ENCODE results near the gene C2orf68.

The C2orf68 gene

DNA sequence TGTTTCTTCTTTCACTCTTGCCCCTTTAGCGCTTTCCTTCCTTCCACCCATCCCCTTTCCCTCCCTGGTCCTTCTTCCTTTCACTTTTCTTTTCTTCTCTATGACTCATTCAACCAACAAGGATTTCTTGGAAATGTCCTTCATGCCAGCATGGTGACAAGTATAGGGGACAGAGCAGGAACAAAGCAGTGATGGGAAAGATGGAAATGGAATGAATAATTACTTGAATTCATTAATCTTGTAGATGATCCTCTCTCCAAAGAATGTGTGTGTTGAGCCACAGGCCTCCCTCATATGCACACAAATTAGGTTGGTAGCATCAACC is 26.1 kb downstream of the C2orf68 start:
- TF ChIP-seq CTCF (IDR thresholded peaks at IDR 0.05), result no peak
- H3K9me3 ChIP-seq, result no peaks in the 10 kb centered on the region
- no peaks in the 10 kb centered on the region for H3K27me3 ChIP-seq
- no peaks in the 10 kb centered on the region for H3K36me3 ChIP-seq
- H3K4me3 ChIP-seq (ENCODE audit: low read depth in 1 of 2, low read length in 1 of 2), result peak overlapping the region in 1 of 2 experiments; percentile 72
- peak overlapping the region; percentile 79 for H3K27ac ChIP-seq
- peaks cover 60 to 73% of the 10 kb centered on the region in 2 experiments for H3K4me1 ChIP-seq (ENCODE audit: control insufficient read depth in 1 of 2, insufficient read depth in 1 of 2, low read depth in 1 of 2, low read length in 1 of 2)

DNA sequence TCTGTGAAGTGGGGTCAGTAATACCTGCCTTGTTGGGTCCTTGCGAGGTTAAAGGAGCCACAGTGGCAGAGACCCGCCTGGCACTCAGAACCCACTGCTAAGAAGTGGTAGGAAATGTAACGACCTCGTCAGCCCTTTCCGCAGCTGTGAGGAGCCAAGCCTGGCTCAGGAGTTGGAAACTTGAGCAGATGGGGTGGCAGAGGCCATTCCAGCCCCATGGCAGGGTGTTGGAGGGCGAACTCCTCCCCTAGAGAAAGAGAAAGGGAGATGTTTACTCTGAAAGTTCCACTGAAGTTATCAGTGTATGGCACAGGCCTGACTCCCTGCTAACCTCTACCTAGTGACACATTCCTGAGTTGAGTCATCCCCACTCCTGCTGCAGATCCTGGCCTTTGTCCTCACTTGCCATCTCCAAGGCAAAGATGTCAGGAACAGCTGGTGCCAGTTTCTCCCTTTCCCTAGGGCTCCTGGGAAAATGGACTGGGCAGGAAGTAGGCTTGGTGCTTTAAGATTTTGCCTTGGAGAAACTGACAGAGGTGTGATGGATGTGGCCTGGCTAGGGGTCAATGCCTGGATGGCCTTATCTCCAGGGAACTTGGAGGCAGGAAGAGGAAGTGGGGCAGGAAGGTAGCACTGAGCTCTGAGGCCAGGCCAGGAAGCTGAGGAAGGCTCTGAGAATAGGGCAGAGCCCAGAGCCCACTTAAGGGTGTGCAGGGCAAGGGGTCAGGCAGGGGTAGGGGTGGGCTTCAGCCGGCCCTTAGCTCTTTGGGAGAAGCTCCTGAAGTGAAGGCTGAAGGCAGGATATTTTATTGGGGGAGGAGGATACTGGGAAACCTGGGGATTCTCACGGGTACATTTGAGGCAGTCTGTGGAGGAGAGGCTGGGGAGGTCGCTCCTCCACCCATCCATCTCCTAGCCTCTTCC is 26.7 kb downstream of the C2orf68 start:
- H3K9me3 ChIP-seq, result no peaks in the 10 kb centered on the region
- H3K27me3 ChIP-seq, result no peaks in the 10 kb centered on the region
- H3K4me1 ChIP-seq (ENCODE audit: control insufficient read depth in 1 of 2, insufficient read depth in 1 of 2, low read depth in 1 of 2, low read length in 1 of 2), result peaks cover 58 to 69% of the 10 kb centered on the region in 2 experiments
- H3K36me3 ChIP-seq, result no peaks in the 10 kb centered on the region
- H3K27ac ChIP-seq, result peak overlapping the region; percentile 79
- H3K4me3 ChIP-seq (ENCODE audit: low read depth in 1 of 2, low read length in 1 of 2), result peak overlapping the region; percentile 65 to 72
- no peak for TF ChIP-seq CTCF (IDR thresholded peaks at IDR 0.05)

DNA sequence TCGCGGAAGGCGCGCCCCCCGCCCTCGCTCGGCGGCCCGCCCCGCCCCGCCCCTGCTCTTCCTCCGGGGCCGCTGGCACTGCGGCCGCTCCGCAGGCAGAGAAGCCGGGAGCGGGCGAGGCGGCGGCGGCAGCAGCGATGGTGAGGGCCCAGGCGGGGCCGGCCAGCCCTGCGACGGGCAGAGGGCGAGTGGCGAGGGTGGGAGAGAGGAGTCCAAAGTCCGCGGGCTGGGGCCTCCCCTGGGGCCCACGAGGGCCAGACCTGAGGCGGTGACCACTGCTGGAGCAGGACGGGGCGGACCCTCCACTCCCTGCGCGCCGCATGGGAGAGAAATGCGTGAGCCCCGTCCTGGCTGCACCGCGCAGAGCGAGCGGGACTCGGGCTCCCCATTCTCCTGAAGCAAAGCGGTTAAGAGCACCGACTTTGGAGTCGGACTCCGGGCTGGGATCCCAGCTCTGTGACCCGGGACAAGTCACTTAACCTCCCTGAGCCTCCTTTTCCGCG is 27.5 kb downstream of the C2orf68 start, which contains the start of gene VAMP5:
Gene VAMP5 (plus strand): TSS at position 78 of the 503 bp plus-strand sequence. CDS start 60 bp downstream, at position 138.
- no peaks in the 10 kb centered on the region for H3K9me3 ChIP-seq
- H3K4me1 ChIP-seq (ENCODE audit: control insufficient read depth in 1 of 2, insufficient read depth in 1 of 2, low read depth in 1 of 2, low read length in 1 of 2), result peaks cover 62 to 69% of the 10 kb centered on the region in 2 experiments

DNA sequence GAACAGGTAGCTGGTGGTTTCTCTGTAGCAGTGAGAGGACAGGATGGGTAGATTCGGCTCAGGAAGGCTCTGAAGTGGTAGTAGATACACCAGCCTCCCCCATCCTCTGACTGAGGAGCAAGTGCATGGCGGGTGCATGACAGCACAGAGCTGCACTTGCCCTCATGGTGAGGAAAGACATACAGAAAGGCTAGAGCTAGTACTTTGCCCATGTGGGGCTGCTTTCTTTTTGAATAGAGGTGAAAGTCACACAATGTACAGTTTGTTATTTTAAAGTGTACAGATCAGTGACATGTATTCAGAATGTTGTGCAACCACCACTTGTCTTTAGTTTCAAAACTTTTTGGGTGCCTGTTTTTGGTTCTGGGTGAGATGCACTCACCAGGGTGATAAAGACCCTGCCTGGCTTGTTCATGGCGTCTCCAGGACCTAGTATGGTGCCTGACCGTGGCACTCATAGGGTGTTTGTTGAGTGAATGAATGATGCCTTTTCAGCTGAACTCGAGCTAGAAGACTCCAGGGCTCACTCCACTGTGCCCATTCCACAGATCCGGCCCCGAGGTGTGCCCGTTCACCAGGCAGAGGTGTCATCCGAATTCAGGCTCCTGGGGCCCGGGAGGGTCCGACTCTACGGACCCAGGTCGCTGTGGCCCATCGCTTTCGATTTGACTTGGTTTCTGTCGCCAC is 28.1 kb downstream of the C2orf68 start:
- H3K4me1 ChIP-seq (ENCODE audit: control insufficient read depth in 1 of 2, insufficient read depth in 1 of 2, low read depth in 1 of 2, low read length in 1 of 2), result peaks cover 67 to 69% of the 10 kb centered on the region in 2 experiments
- H3K27me3 ChIP-seq, result no peaks in the 10 kb centered on the region
- H3K9me3 ChIP-seq, result no peaks in the 10 kb centered on the region
- TF ChIP-seq CTCF (IDR thresholded peaks at IDR 0.05), result no peak
- peak overlapping the region; percentile 65 to 72 for H3K4me3 ChIP-seq (ENCODE audit: low read depth in 1 of 2, low read length in 1 of 2)
- H3K36me3 ChIP-seq, result no peaks in the 10 kb centered on the region
- H3K27ac ChIP-seq, result peak overlapping the region; percentile 79

More for the DNA sequence above, 27.5 kb downstream of the C2orf68 start, which contains the start of gene VAMP5:
- peak within 1 kb of the TSS; percentile 65 to 72 for H3K4me3 ChIP-seq (ENCODE audit: low read depth in 1 of 2, low read length in 1 of 2)
- no peaks in the 10 kb centered on the region for H3K36me3 ChIP-seq
- peak within 1 kb of the TSS; percentile 79 for H3K27ac ChIP-seq
- no peaks in the 10 kb centered on the region for H3K27me3 ChIP-seq
- TF ChIP-seq CTCF (IDR thresholded peaks at IDR 0.05), result no peak

DNA sequence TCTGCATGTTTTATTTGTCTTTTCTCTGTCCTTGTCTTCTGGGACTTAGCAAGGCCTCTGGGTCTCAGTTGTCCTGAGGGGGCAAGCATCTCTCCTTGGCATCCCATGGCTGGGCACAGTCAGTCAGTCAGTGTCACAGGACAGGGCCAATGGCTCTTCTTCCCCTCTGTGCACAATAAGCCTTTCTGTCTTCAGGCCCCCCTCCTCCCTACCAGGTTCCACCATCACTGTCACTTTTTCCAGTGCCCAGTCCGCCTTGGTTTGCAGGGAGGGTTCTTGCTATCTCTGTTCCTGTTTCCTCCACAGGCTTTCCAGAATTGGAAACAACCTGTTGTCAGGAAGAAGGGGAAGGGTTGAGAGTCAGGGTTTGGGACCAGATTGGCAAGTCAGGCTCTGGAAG is 29.4 kb downstream of the C2orf68 start:
- peaks cover 67 to 69% of the 10 kb centered on the region in 2 experiments for H3K4me1 ChIP-seq (ENCODE audit: control insufficient read depth in 1 of 2, insufficient read depth in 1 of 2, low read depth in 1 of 2, low read length in 1 of 2)
- no peaks in the 10 kb centered on the region for H3K36me3 ChIP-seq
- no peak for TF ChIP-seq CTCF (IDR thresholded peaks at IDR 0.05)
- H3K27ac ChIP-seq, result peak overlapping the region; percentile 46
- H3K27me3 ChIP-seq, result no peaks in the 10 kb centered on the region
- H3K4me3 ChIP-seq (ENCODE audit: low read depth in 1 of 2, low read length in 1 of 2), result no peak overlapping the region
- no peaks in the 10 kb centered on the region for H3K9me3 ChIP-seq

Data from neutrophil (primary cell).